BE2C (cell line): Measurements from ENCODE around the gene MAPK8IP1.

Experiments
- DNase-seq: peaks from one replicate; pipeline ENCODE4 v3.0.0-alpha.2; 2020
- H3K27me3 ChIP-seq: fragments of 250-450 bp; sonication (Bioruptor Pico); 2 replicates; pipeline ENCODE4 v1.5.1; 2020; ENCODE audit warnings: mild to moderate bottlenecking
- H3K36me3 ChIP-seq: fragments of 250-450 bp; sonication (Bioruptor Pico); 2 replicates; pipeline ENCODE4 v1.5.1; 2020; ENCODE audit warnings: mild to moderate bottlenecking
- H3K4me1 ChIP-seq: fragments of 250-450 bp; sonication (Bioruptor Pico); 2 replicates; pipeline ENCODE4 v1.5.1; 2020
- H3K4me3 ChIP-seq: 2 replicates; pipeline ENCODE4 v1.5.1; 2011; ENCODE audit warnings: low read depth, low read length
- H3K9me3 ChIP-seq: fragments of 250-450 bp; sonication (Bioruptor Pico); 2 replicates; pipeline ENCODE4 v1.5.1; 2020
- TF ChIP-seq, protein P1 (sequence below): IDR thresholded peaks from 2 replicates; pipeline ENCODE4 v1.5.1; 2012; ENCODE audit warnings: mild to moderate bottlenecking, low read depth, low read length

Gene MAPK8IP1

DNA sequence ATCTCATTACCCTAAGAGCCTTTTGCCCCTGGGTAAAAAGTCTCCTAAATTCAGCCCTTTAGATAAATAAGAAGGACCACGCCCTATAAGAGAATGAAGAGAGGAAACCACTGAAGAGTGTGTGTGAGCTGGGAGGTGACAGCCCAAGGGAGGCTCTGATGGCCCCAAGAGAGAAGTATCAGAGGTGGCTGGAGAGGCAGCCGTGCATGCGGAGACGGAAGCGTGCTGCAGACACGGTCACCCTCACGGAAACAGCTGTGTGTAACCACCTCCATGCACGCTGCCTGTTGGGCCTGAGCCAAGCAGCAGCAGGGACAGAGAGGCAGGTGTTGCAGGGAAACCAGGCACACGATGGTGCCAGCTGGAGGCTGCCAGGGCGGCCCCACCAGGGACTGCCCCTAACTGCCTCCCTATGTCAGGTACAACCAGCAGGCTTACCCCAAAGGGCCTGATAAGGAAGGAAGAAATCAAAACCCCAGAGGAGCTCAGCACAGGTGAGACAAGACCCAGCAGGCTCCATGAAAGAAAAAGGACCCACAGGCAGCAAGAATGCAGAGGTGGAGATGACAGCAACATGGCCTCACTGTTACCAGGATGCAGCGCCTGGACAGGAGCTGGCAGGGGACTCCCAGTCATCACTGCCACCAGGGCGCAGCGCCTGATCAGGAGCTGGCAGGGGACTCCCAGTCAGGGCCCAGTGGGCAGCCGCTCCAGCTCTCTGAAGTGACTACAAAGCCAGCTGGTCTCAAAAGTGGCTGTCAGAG, 44.8 kb downstream of the MAPK8IP1 start:
- TF ChIP-seq, protein P1, sequence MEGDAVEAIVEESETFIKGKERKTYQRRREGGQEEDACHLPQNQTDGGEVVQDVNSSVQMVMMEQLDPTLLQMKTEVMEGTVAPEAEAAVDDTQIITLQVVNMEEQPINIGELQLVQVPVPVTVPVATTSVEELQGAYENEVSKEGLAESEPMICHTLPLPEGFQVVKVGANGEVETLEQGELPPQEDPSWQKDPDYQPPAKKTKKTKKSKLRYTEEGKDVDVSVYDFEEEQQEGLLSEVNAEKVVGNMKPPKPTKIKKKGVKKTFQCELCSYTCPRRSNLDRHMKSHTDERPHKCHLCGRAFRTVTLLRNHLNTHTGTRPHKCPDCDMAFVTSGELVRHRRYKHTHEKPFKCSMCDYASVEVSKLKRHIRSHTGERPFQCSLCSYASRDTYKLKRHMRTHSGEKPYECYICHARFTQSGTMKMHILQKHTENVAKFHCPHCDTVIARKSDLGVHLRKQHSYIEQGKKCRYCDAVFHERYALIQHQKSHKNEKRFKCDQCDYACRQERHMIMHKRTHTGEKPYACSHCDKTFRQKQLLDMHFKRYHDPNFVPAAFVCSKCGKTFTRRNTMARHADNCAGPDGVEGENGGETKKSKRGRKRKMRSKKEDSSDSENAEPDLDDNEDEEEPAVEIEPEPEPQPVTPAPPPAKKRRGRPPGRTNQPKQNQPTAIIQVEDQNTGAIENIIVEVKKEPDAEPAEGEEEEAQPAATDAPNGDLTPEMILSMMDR: no peak
- Histone ChIP-seq H3K36me3 (peaks cover 4% of the 10 kb centered on the region; the same call in 1 of the 2 replicates), H3K4me1 (no peaks in the 10 kb centered on the region), H3K4me3 (no peak overlapping the region), H3K27me3 (no peaks in the 10 kb centered on the region), H3K9me3 (no peaks in the 10 kb centered on the region)
- DNase-seq: peak; percentile 66

DNA sequence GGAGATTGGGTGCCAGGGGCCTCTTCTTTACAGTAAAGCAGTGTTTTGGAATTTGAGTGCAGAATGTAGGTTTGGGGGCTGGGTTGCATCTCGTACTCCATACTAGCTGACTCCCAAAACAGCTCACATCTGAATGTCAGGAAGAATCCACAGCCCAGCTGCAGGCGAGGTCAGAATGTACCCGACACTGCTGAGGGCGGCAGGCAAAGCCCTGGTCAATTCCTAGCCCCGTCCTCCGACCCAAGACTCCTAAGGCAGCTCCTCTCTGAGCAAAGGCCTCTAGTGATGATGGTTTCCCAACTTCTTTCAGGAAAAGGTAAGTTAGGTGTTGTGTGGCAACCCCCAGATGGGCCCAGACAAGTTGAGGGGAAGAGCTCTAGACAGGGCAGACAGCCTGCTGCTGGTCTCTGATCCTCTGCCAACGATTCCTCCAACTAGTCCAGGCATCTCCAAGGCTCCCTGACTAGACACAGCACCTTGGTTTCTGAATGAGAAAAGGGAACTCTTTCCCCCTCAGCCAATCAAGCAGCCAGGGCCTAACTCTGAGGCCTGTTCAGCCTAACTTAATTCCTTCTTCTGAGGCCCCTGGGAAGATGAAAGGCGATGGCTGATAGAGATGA, 45.6 kb downstream of the MAPK8IP1 start:
- Histone ChIP-seq H3K27me3 (no peaks in the 10 kb centered on the region), H3K4me3 (no peak overlapping the region), H3K9me3 (no peaks in the 10 kb centered on the region), H3K36me3 (peaks cover 4% of the 10 kb centered on the region; the same call in 1 of the 2 replicates), H3K4me1 (no peaks in the 10 kb centered on the region)
- DNase-seq: no peak
- TF ChIP-seq, protein P1: no peak

DNA sequence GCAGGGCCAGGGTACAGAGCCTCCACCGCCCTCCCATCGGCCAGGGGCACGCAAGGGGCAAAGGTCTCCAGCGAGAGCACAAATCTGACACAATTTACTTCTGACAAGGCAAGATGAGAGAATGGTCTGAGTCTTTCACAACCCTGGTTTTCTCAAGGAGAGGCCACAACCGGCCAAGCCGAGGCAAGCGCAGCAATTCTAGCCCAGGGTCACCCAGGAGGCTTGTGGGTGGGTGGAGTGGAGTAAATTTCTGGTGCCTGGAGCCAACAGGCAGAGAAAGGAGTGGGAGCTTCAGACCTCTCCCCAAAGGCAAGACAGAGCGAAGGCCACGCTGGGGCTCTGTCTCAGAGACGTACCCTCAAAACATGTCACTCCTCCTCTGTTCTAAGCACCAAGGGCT, 46.3 kb downstream of the MAPK8IP1 start:
- no peaks in the 10 kb centered on the region for H3K9me3 ChIP-seq
- H3K4me1 ChIP-seq: no peaks in the 10 kb centered on the region
- H3K36me3 ChIP-seq: peaks cover 4% of the 10 kb centered on the region; the same call in 1 of the 2 replicates
- DNase-seq: no peak
- H3K4me3 ChIP-seq: no peak overlapping the region
- H3K27me3 ChIP-seq: no peaks in the 10 kb centered on the region
- TF ChIP-seq, protein P1: no peak

DNA sequence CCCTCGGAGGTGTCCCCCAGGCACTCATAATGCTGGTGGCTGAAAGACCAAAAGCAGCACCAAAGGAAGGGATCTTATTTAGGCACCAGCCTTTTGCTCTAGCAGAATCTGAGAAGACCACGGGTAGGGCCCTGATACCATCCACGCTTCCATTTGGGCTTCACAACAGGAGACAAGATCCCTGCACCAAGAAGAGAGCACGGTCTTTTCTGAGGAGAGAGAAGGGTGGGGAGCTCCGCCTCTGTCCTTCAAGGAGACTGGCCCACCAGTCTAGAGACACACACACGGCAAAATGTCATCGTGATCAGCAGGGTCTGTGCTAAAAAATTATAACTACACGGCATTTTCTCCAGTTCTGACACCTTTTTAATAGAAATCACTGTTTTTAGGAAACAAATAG, 46.8 kb downstream of the MAPK8IP1 start:
- Histone ChIP-seq H3K36me3 (peaks cover 4% of the 10 kb centered on the region; the same call in 1 of the 2 replicates), H3K4me1 (no peaks in the 10 kb centered on the region), H3K27me3 (no peaks in the 10 kb centered on the region), H3K9me3 (no peaks in the 10 kb centered on the region), H3K4me3 (no peak overlapping the region)
- TF ChIP-seq, protein P1: no peak
- no peak for DNase-seq

DNA sequence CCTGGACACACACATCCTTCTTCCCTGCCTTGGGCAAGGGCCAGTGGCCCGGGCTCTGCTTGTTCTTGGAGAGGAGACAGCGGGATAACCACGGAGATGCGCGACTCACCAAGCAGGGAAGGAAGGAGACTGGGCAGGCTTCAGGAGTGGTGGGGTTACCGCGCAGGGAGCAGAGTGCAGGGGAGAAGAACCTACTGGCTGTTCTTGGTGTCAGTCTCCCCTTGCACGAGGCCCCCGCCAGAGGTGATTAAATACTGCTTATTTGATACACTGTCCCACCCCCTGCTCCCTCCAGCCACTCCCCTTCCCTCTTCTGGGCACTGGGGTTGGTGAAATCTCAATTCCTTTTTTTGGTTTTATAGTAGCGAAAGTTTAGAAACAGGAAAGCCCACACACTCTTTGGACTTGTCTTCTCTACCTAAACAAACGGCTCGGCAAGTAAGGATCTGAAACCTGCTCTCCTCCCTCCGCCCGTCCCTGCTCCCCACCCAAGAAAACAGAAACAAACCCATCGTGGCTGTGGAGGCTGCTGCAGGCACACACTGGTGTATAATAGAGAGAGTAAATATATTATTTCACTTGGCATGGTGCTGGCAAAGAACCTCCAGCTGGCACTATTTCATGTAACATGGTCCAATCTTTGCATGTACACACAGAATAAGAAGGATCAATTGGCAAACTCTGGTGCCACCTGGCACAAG, 47.8 kb downstream of the MAPK8IP1 start:
- Histone ChIP-seq H3K27me3 (no peaks in the 10 kb centered on the region), H3K36me3 (peaks cover 4% of the 10 kb centered on the region; the same call in 1 of the 2 replicates), H3K4me3 (no peak overlapping the region), H3K4me1 (no peaks in the 10 kb centered on the region), H3K9me3 (no peaks in the 10 kb centered on the region)
- DNase-seq: no peak
- TF ChIP-seq, protein P1: no peak
